C4-2B (cell line): ENCODE data around the gene GID8.

ENCODE experiments used
- ZFX ChIP-seq: fragments of 450-650 bp; IDR thresholded peaks from 2 replicates; pipeline ENCODE4 v1.6.1; 2017
- TF ChIP-seq, protein P1 (sequence below): fragments of 450-650 bp; conservative IDR thresholded peaks from 2 replicates; pipeline ENCODE4 v1.5.1; 2017; ENCODE audit warnings: mild to moderate bottlenecking

- TF ChIP-seq, protein P1, sequence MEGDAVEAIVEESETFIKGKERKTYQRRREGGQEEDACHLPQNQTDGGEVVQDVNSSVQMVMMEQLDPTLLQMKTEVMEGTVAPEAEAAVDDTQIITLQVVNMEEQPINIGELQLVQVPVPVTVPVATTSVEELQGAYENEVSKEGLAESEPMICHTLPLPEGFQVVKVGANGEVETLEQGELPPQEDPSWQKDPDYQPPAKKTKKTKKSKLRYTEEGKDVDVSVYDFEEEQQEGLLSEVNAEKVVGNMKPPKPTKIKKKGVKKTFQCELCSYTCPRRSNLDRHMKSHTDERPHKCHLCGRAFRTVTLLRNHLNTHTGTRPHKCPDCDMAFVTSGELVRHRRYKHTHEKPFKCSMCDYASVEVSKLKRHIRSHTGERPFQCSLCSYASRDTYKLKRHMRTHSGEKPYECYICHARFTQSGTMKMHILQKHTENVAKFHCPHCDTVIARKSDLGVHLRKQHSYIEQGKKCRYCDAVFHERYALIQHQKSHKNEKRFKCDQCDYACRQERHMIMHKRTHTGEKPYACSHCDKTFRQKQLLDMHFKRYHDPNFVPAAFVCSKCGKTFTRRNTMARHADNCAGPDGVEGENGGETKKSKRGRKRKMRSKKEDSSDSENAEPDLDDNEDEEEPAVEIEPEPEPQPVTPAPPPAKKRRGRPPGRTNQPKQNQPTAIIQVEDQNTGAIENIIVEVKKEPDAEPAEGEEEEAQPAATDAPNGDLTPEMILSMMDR = no peak
- no peak for TF ChIP-seq ZFX
These were observed 24.8 kb upstream of the GID8 start for GRCh38 chr20:62913043-62913630.
